Thymus (tissue), 11 donors: ENCODE measurements around the gene MEF2D. TPM values are rescaled to one million over a fixed set of nuclear protein-coding genes. Genes with fewer than 3 reads are reported as not detected.

ENCODE experiments used
- DNase-seq, 9 donors: peaks; one replicate each; pipeline ENCODE4 v3.0.0-alpha.2; 2013; ENCODE audit warnings: low spot score in 9 of 9, low read depth in 6 of 9, missing footprints in 1 of 9
- H3K27ac ChIP-seq, 2 donors: one replicate each; pipeline ENCODE4 v1.5.1; 2013; ENCODE audit warnings: control low read depth in 1 of 2, low read depth in 1 of 2, low read length in 1 of 2, mild to moderate bottlenecking in 1 of 2, moderate library complexity in 1 of 2
- H3K27me3 ChIP-seq, 2 donors: one replicate each; pipeline ENCODE4 v1.5.1; 2013; ENCODE audit warnings: low read length in 1 of 2; ENCODE audit not compliant: control insufficient read depth in 2 of 2, insufficient read depth in 1 of 2
- H3K36me3 ChIP-seq, 2 donors: one replicate each; pipeline ENCODE4 v1.5.1; 2013; ENCODE audit warnings: low read length in 1 of 2, mild to moderate bottlenecking in 1 of 2, moderate library complexity in 1 of 2; ENCODE audit not compliant: control insufficient read depth in 2 of 2, insufficient read depth in 2 of 2
- H3K4me1 ChIP-seq, 2 donors: one replicate each; pipeline ENCODE4 v1.5.1; 2013; ENCODE audit warnings: low read length in 2 of 2; ENCODE audit not compliant: control insufficient read depth in 2 of 2, insufficient read depth in 2 of 2
- H3K4me3 ChIP-seq, 2 donors: one replicate each; pipeline ENCODE4 v1.5.1; 2013; ENCODE audit warnings: low read length in 2 of 2, control low read depth in 1 of 2, mild to moderate bottlenecking in 1 of 2
- H3K9me3 ChIP-seq, 2 donors: one replicate each; pipeline ENCODE4 v1.5.1; 2013; ENCODE audit warnings: low read length in 1 of 2, mild to moderate bottlenecking in 1 of 2; ENCODE audit not compliant: control insufficient read depth in 2 of 2, insufficient read depth in 1 of 2
- WGBS: extraction: QIAGEN DNeasy Blood & Tissue Kit; methylation state at CpG from one replicate; pipeline ENCODE4 v1.1.7; 2013; 5-methylcytosine and 5-hydroxymethylcytosine counted together
- polyA plus RNA-seq: library from polyadenylated mRNA; stranded (reverse); fragments of 200-250 nt; gene quantifications from one replicate; pipeline ENCODE4 v1.2.3, GENCODE V29; 2013
- total RNA-seq: library from RNA; stranded (reverse); fragments of 120-200 nt; gene quantifications from one replicate; pipeline ENCODE4 v1.2.4, GENCODE V29; 2013
- donor health status: healthy.

MEF2D gene
- total and polyA plus RNA-seq, 2 donors, result 8.3 to 26.3 TPM

- 87% methylated on average over 21 of the region's 21 CpGs for WGBS
- no peak for DNase-seq
- Histone ChIP-seq H3K4me1 (peaks cover 75 to 90% of the 10 kb centered on the region in 2 donors), H3K9me3 (peaks cover 2 to 4% of the 10 kb centered on the region in 2 donors), H3K36me3 (no peaks in the 10 kb centered on the region), H3K27me3 (no peaks in the 10 kb centered on the region), H3K27ac (peak overlapping the region; percentile 100), H3K4me3 (peak overlapping the region; percentile 46 to 49)
Measured at GRCh38 chr1:156505679-156506298, 5.2 kb upstream of the MEF2D start.

- Histone ChIP-seq H3K4me1 (peaks cover 70 to 83% of the 10 kb centered on the region in 2 donors), H3K36me3 (no peaks in the 10 kb centered on the region), H3K27me3 (no peaks in the 10 kb centered on the region), H3K27ac (peak overlapping the region; percentile 100), H3K9me3 (peaks cover 2 to 6% of the 10 kb centered on the region in 2 donors), H3K4me3 (peak overlapping the region; percentile 46 to 49)
- DNase-seq, result peak; percentile 98 to 100 (median 99)
- WGBS, result 7% methylated on average over 45 of the region's 45 CpGs
Measured at GRCh38 chr1:156504821-156505678, 4.5 kb upstream of the MEF2D start.

- Histone ChIP-seq H3K36me3 (no peaks in the 10 kb centered on the region), H3K9me3 (peaks cover 2 to 8% of the 10 kb centered on the region in 2 donors), H3K4me3 (peak overlapping the region; percentile 46 to 49), H3K4me1 (peaks cover 64 to 78% of the 10 kb centered on the region in 2 donors), H3K27me3 (no peaks in the 10 kb centered on the region), H3K27ac (peak overlapping the region; percentile 100)
- peak in 3 of 9 donors; percentile 70 to 89 (median 76) for DNase-seq
- WGBS, result 19% methylated on average over 5 of the region's 5 CpGs
Measured at GRCh38 chr1:156504438-156504813, 3.9 kb upstream of the MEF2D start.

GRCh38 chr1:156503698-156504437 is 3.3 kb upstream of the MEF2D start:
- Histone ChIP-seq H3K4me1 (peaks cover 61 to 78% of the 10 kb centered on the region in 2 donors), H3K4me3 (peak overlapping the region; percentile 46 to 49), H3K27ac (peak overlapping the region; percentile 100), H3K36me3 (no peaks in the 10 kb centered on the region), H3K27me3 (no peaks in the 10 kb centered on the region), H3K9me3 (peaks cover 2 to 8% of the 10 kb centered on the region in 2 donors)
- DNase-seq, result no peak
- 75% methylated on average over 5 of the region's 5 CpGs for WGBS

GRCh38 chr1:156502894-156503697 is 2.5 kb upstream of the MEF2D start:
- H3K27ac ChIP-seq, result peak overlapping the region; percentile 100
- peaks cover 2 to 8% of the 10 kb centered on the region in 2 donors for H3K9me3 ChIP-seq
- peak overlapping the region in 1 of 2 donors; percentile 28 for H3K4me3 ChIP-seq
- DNase-seq, result peak in 1 of 9 donors; percentile 60
- WGBS, result 22% methylated on average over 12 of the region's 12 CpGs
- no peaks in the 10 kb centered on the region for H3K27me3 ChIP-seq
- peaks cover 2 to 3% of the 10 kb centered on the region in 2 donors for H3K36me3 ChIP-seq
- H3K4me1 ChIP-seq, result peaks cover 61 to 77% of the 10 kb centered on the region in 2 donors

- H3K36me3 ChIP-seq, result peaks cover 3 to 7% of the 10 kb centered on the region in 2 donors
- 7% methylated on average over 1 of the region's 1 CpG for WGBS
- peak overlapping the region; percentile 100 for H3K27ac ChIP-seq
- H3K27me3 ChIP-seq, result no peaks in the 10 kb centered on the region
- peaks cover 2 to 8% of the 10 kb centered on the region in 2 donors for H3K9me3 ChIP-seq
- peaks cover 60 to 77% of the 10 kb centered on the region in 2 donors for H3K4me1 ChIP-seq
- H3K4me3 ChIP-seq, result peak overlapping the region in 1 of 2 donors; percentile 28
- no peak for DNase-seq
Measured at GRCh38 chr1:156502391-156502893, 1.9 kb upstream of the MEF2D start.

- WGBS, result under 1% methylated on average over 57 of the region's 57 CpGs
- H3K36me3 ChIP-seq, result peaks cover 10 to 20% of the 10 kb centered on the region in 2 donors
- peak; percentile 86 to 96 (median 90) for DNase-seq
- no peaks in the 10 kb centered on the region for H3K27me3 ChIP-seq
- peaks cover 66 to 79% of the 10 kb centered on the region in 2 donors for H3K4me1 ChIP-seq
- peaks cover 2 to 8% of the 10 kb centered on the region in 2 donors for H3K9me3 ChIP-seq
- H3K4me3 ChIP-seq, result peak overlapping the region; percentile 99
- peak overlapping the region; percentile 100 for H3K27ac ChIP-seq
Measured at GRCh38 chr1:156500793-156501506, 375 bp upstream of the MEF2D start.
